GM23338 (cell line): ENCODE measurements around the gene FHIT. TPM values are rescaled to one million over a fixed set of nuclear protein-coding genes. Genes with fewer than 3 reads are reported as not detected.
A peak's percentile ranks its signal among the peaks of the same experiment; 100 is the strongest.

Experiments
- ATAC-seq: fragments of 200-7000 bp; cut with Tn5 transposase; 3 replicates; pipeline ENCODE4 v1.9.1; 2020
- DNase-seq: peaks from one replicate; pipeline ENCODE4 v3.0.0-alpha.2; 2015; ENCODE audit warnings: low spot score
- H2AFZ ChIP-seq: fragments of 200-600 bp; sonication (generic); 2 replicates; pipeline ENCODE4 v1.8.0; 2016; ENCODE audit warnings: antibody characterized with exemption, mild to moderate bottlenecking, moderate library complexity
- H3F3A ChIP-seq: fragments of 200-600 bp; sonication (generic); replicated peaks from 2 replicates; pipeline ENCODE4 v1.8.0; 2017; ENCODE audit warnings: antibody characterized with exemption, mixed run types, low read depth
- H3K27ac ChIP-seq: fragments of 200-600 bp; sonication (generic); 2 replicates; pipeline ENCODE4 v1.6.1; 2016; ENCODE audit warnings: low read depth
- H3K27me3 ChIP-seq: fragments of 200-600 bp; sonication (generic); 2 replicates; pipeline ENCODE4 v1.8.0; 2016; ENCODE audit warnings: mild to moderate bottlenecking, mixed run types, moderate library complexity; ENCODE audit not compliant: insufficient read depth
- H3K36me3 ChIP-seq: fragments of 200-600 bp; sonication (generic); 2 replicates; pipeline ENCODE4 v1.8.0; 2016; ENCODE audit warnings: mild to moderate bottlenecking; ENCODE audit not compliant: insufficient read depth
- H3K4me1 ChIP-seq: fragments of 200-600 bp; sonication (generic); 2 replicates; pipeline ENCODE4 v1.8.0; 2016; ENCODE audit warnings: mild to moderate bottlenecking, moderate library complexity; ENCODE audit not compliant: insufficient read depth
- H3K4me2 ChIP-seq: fragments of 200-600 bp; sonication (generic); 2 replicates; pipeline ENCODE4 v1.7.1; 2017; ENCODE audit warnings: mixed run types
- H3K4me3 ChIP-seq: fragments of 200-600 bp; sonication (generic); 2 replicates; pipeline ENCODE4 v1.6.1; 2016; ENCODE audit warnings: mixed run types
- H3K79me2 ChIP-seq: fragments of 200-600 bp; sonication (generic); replicated peaks from 2 replicates; pipeline ENCODE4 v1.8.0; 2017; ENCODE audit warnings: mild to moderate bottlenecking; ENCODE audit not compliant: insufficient read depth
- H3K9me2 ChIP-seq: fragments of 200-600 bp; sonication (generic); 2 replicates; pipeline ENCODE4 v1.8.0; 2017; ENCODE audit not compliant: insufficient read depth
- H4K20me1 ChIP-seq: fragments of 200-600 bp; sonication (generic); replicated peaks from 2 replicates; pipeline ENCODE4 v1.8.0; 2017; ENCODE audit warnings: mild to moderate bottlenecking; ENCODE audit not compliant: insufficient read depth
- H3K27ac Mint-ChIP-seq: 2 replicates; pipeline ENCODE4 v1.8.0; 2020; ENCODE audit warnings: inconsistent platforms, mild to moderate bottlenecking, moderate library complexity, mixed read lengths
- H3K27me3 Mint-ChIP-seq: 3 replicates; pipeline ENCODE4 v1.8.0; 2022; ENCODE audit warnings: low read depth, mild to moderate bottlenecking, moderate library complexity, mixed read lengths, inconsistent platforms; ENCODE audit not compliant: insufficient read depth, poor library complexity
- H3K36me3 Mint-ChIP-seq: 3 replicates; pipeline ENCODE4 v1.8.0; 2021; ENCODE audit warnings: low read depth, mild to moderate bottlenecking, inconsistent platforms, moderate library complexity, mixed read lengths
- H3K4me1 Mint-ChIP-seq: 3 replicates; pipeline ENCODE4 v1.8.0; 2020; ENCODE audit warnings: mild to moderate bottlenecking, inconsistent platforms, mixed read lengths
- H3K4me3 Mint-ChIP-seq: 3 replicates; pipeline ENCODE4 v1.8.0; 2021; ENCODE audit warnings: moderate library complexity, mild to moderate bottlenecking, inconsistent platforms, mixed read lengths
- H3K9me3 Mint-ChIP-seq: 3 replicates; pipeline ENCODE4 v1.8.0; 2020; ENCODE audit warnings: moderate library complexity, mild to moderate bottlenecking, inconsistent platforms, mixed read lengths
- CREB1 ChIP-seq: fragments of 250-450 bp; sonication (Bioruptor Pico); IDR thresholded peaks from 2 replicates; pipeline ENCODE4 v1.5.0; 2020; ENCODE audit warnings: low read depth, mild to moderate bottlenecking, moderate library complexity
- EZH2 ChIP-seq: fragments of 200-600 bp; sonication (generic); IDR thresholded peaks from one replicate; pipeline ENCODE4 v1.8.0; 2017; ENCODE audit warnings: antibody characterized with exemption, mild to moderate bottlenecking, low read depth; ENCODE audit not compliant: unreplicated experiment
- EZH2phosphoT487 ChIP-seq: fragments of 200-600 bp; sonication (generic); IDR thresholded peaks from one replicate; pipeline ENCODE4 v1.8.1; 2018; ENCODE audit warnings: antibody characterized with exemption; ENCODE audit not compliant: unreplicated experiment
- JUNB ChIP-seq: IDR thresholded peaks from one replicate; pipeline ENCODE4 v1.6.1; 2016; ENCODE audit warnings: antibody characterized with exemption; ENCODE audit not compliant: unreplicated experiment
- NANOG ChIP-seq: IDR thresholded peaks from 2 replicates; pipeline ENCODE4 v1.6.1; 2016; ENCODE audit warnings: antibody characterized with exemption, borderline replicate concordance
- POLR2AphosphoS5 ChIP-seq: IDR thresholded peaks from 2 replicates; pipeline ENCODE4 v1.6.1; 2016; ENCODE audit warnings: antibody characterized with exemption, low read depth
- STAT1 ChIP-seq: IDR thresholded peaks from one replicate; pipeline ENCODE4 v1.6.1; 2016; ENCODE audit warnings: antibody characterized with exemption; ENCODE audit not compliant: unreplicated experiment
- ZNF114 ChIP-seq: fragments of 250-450 bp; sonication (Bioruptor Pico); IDR thresholded peaks from 2 replicates; pipeline ENCODE4 v1.5.0; 2020; ENCODE audit warnings: mild to moderate bottlenecking, moderate library complexity
- ZNF331 ChIP-seq: fragments of 250-450 bp; sonication (Bioruptor Pico); IDR thresholded peaks from 2 replicates; pipeline ENCODE4 v1.5.0; 2020; ENCODE audit warnings: low read depth, mild to moderate bottlenecking, moderate library complexity
- polyA plus RNA-seq: library from polyadenylated mRNA; unstranded; fragments of >200 nt; fragmentation: Nextera tagmentation; extraction: Ambion mirVana; gene quantifications from 2 replicates; pipeline ENCODE4 v1.2.1, GENCODE V29; 2016
- total RNA-seq: library from RNA; depleted of rRNA; stranded (reverse); fragments of >200 nt; shearing (Covaris generic); gene quantifications from 2 replicates; pipeline ENCODE4 v1.2.3, GENCODE V29; 2014
- TF ChIP-seq, protein P1 (sequence below), 2 experiments: fragments of 200-600 bp in 1 of 2; sonication (generic) in 1 of 2; conservative IDR thresholded peaks; 2 replicates each; pipeline versions ENCODE4 v1.5.1 to v1.6.1; 2016 to 2017; ENCODE audit warnings: antibody characterized with exemption in 2 of 2, low read depth in 2 of 2, mild to moderate bottlenecking in 2 of 2, moderate library complexity in 1 of 2
- TF ChIP-seq, protein P2 (sequence below): IDR thresholded peaks from 2 replicates; pipeline ENCODE4 v1.6.1; 2016; ENCODE audit warnings: antibody characterized with exemption
- TF ChIP-seq, protein P3 (sequence below): IDR thresholded peaks from one replicate; pipeline ENCODE4 v1.6.1; 2018; ENCODE audit warnings: antibody characterized with exemption; ENCODE audit not compliant: unreplicated experiment

FHIT gene
- total and polyA plus RNA-seq, 2 experiments from 2014 or later, result 3.0 to 8.3 TPM

DNA sequence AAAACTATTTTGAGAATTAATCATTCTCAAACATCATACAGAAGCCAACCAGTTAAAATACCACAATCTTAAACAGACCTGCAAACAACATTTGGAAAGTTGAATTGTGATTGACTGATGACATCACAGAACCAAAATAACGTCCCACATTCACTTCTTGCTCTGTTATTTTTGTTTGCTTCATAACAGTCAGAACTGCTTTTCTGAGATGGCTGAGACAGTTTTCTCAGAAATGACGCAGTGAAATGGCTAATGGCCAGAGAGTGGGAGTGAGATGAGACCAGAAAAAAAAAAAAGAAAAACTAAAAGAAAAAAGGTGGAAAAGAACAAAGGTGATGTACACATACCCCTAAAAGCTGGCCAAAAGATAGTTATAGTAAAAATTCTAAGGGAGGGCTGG lies 1061.2 kb downstream of the FHIT start (continued):
- TF ChIP-seq ZNF331 (CRISPR knock-in tag), result no peak
- TF ChIP-seq, protein P1, sequence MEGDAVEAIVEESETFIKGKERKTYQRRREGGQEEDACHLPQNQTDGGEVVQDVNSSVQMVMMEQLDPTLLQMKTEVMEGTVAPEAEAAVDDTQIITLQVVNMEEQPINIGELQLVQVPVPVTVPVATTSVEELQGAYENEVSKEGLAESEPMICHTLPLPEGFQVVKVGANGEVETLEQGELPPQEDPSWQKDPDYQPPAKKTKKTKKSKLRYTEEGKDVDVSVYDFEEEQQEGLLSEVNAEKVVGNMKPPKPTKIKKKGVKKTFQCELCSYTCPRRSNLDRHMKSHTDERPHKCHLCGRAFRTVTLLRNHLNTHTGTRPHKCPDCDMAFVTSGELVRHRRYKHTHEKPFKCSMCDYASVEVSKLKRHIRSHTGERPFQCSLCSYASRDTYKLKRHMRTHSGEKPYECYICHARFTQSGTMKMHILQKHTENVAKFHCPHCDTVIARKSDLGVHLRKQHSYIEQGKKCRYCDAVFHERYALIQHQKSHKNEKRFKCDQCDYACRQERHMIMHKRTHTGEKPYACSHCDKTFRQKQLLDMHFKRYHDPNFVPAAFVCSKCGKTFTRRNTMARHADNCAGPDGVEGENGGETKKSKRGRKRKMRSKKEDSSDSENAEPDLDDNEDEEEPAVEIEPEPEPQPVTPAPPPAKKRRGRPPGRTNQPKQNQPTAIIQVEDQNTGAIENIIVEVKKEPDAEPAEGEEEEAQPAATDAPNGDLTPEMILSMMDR (conservative IDR thresholded peaks at IDR 0.05; ENCODE audit: low read depth in 2 of 2), result no peak
- no peak for TF ChIP-seq EZH2
- no peak for TF ChIP-seq ZNF114 (CRISPR knock-in tag)
- TF ChIP-seq STAT1, result no peak
- no peak for TF ChIP-seq JUNB
- no peak for TF ChIP-seq CREB1 (CRISPR knock-in tag)
- no peak for TF ChIP-seq EZH2phosphoT487
- TF ChIP-seq, protein P2, sequence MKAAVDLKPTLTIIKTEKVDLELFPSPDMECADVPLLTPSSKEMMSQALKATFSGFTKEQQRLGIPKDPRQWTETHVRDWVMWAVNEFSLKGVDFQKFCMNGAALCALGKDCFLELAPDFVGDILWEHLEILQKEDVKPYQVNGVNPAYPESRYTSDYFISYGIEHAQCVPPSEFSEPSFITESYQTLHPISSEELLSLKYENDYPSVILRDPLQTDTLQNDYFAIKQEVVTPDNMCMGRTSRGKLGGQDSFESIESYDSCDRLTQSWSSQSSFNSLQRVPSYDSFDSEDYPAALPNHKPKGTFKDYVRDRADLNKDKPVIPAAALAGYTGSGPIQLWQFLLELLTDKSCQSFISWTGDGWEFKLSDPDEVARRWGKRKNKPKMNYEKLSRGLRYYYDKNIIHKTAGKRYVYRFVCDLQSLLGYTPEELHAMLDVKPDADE, result no peak
- TF ChIP-seq, protein P3, sequence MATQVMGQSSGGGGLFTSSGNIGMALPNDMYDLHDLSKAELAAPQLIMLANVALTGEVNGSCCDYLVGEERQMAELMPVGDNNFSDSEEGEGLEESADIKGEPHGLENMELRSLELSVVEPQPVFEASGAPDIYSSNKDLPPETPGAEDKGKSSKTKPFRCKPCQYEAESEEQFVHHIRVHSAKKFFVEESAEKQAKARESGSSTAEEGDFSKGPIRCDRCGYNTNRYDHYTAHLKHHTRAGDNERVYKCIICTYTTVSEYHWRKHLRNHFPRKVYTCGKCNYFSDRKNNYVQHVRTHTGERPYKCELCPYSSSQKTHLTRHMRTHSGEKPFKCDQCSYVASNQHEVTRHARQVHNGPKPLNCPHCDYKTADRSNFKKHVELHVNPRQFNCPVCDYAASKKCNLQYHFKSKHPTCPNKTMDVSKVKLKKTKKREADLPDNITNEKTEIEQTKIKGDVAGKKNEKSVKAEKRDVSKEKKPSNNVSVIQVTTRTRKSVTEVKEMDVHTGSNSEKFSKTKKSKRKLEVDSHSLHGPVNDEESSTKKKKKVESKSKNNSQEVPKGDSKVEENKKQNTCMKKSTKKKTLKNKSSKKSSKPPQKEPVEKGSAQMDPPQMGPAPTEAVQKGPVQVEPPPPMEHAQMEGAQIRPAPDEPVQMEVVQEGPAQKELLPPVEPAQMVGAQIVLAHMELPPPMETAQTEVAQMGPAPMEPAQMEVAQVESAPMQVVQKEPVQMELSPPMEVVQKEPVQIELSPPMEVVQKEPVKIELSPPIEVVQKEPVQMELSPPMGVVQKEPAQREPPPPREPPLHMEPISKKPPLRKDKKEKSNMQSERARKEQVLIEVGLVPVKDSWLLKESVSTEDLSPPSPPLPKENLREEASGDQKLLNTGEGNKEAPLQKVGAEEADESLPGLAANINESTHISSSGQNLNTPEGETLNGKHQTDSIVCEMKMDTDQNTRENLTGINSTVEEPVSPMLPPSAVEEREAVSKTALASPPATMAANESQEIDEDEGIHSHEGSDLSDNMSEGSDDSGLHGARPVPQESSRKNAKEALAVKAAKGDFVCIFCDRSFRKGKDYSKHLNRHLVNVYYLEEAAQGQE, result no peak
- no peak for TF ChIP-seq NANOG
- no peak for TF ChIP-seq POLR2AphosphoS5

DNA sequence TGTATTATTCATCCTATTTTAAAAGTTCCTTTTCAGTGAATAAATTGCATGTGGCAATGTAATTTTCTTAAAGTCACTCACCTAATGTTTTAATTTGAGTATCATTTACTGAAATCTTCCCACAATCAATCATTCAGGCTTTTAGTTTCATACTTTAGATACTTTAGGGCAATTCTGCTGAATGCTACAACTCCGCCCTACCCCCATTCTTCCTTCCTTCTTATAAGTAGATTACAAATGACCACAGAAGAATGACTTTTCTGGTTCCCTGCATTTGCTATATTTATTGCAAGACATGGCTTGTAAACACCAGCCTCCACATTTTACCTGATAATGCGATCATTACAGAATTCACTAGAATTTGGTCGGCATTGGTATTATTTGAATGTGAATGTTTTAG lies 1061.9 kb downstream of the FHIT start:
- Mint-ChIP-seq H3K9me3 (no peaks in the 10 kb centered on the region), H3K4me1 (peaks cover 24% of the 10 kb centered on the region), H3K27me3 (no peaks in the 10 kb centered on the region), H3K27ac (no peak overlapping the region), H3K36me3 (no peaks in the 10 kb centered on the region), H3K4me3 (no peak overlapping the region)
- H2AFZ ChIP-seq, result no peak overlapping the region
- H3K9me2 ChIP-seq, result no peaks in the 10 kb centered on the region
- peaks cover 27% of the 10 kb centered on the region for H3K4me1 ChIP-seq
- H3K36me3 ChIP-seq, result no peaks in the 10 kb centered on the region
- no peak overlapping the region for H3K4me3 ChIP-seq
- no peaks in the 10 kb centered on the region for H4K20me1 ChIP-seq
- H3K4me2 ChIP-seq, result peak overlapping the region; percentile 30; the same call in 1 of the 2 replicates
- DNase-seq (no peak), ATAC-seq (no peak)
- no peaks in the 10 kb centered on the region for H3K79me2 ChIP-seq
- no peaks in the 10 kb centered on the region for H3K27me3 ChIP-seq
- no peaks in the 10 kb centered on the region for H3F3A ChIP-seq
- H3K27ac ChIP-seq, result no peak overlapping the region
- TF ChIP-seq EZH2 (no peak), NANOG (no peak)
- TF ChIP-seq, protein P3, result no peak
- TF ChIP-seq, protein P1 (conservative IDR thresholded peaks at IDR 0.05; ENCODE audit: low read depth in 2 of 2), result no peak
